Measurements from ENCODE around the gene LEMD3.

- TF ChIP-seq POLR2AphosphoS5 (IDR thresholded peaks at IDR 0.05; ENCODE audit: borderline replicate concordance, low read depth, low read length) (no peak), EZH2 (IDR thresholded peaks at IDR 0.05) (no peak)
Measured at GRCh38 chr12:65184858-65185229, 15.5 kb downstream of the LEMD3 start.
